GM21360 (cell line): ENCODE measurements around the gene TSEN15.
"Not testable (repeated sequence)": the region's sequence is repeated elsewhere in the genome, so short reads cannot be mapped to it uniquely, and the experiment has no call there.

Experiments used
- ATAC-seq: cut with Tn5 transposase; IDR thresholded peaks from one replicate; pipeline ENCODE4 v1.9.1; 2021; ENCODE audit warnings: mild to moderate bottlenecking, moderate library complexity; ENCODE audit not compliant: unreplicated experiment

Gene TSEN15

DNA sequence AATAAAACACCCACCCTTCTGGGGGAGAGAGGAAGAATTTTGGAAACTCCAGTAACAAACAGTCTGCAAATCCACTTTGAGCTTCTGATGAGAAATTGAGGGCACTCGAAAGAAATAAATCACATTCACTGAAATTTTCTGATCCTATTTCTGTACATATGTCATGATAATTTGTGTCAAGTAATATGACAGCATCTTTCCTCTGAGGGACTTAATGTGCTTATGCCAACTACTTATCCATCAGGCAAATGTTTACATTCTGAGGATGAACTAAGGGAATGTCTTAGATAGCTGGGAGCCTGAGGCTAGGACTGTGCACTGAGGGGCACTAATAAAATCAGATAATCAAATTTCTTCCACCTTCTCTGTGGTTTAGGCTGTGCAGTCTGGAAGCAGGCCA lies 44.5 kb downstream of the TSEN15 start:
- no peak for ATAC-seq

DNA sequence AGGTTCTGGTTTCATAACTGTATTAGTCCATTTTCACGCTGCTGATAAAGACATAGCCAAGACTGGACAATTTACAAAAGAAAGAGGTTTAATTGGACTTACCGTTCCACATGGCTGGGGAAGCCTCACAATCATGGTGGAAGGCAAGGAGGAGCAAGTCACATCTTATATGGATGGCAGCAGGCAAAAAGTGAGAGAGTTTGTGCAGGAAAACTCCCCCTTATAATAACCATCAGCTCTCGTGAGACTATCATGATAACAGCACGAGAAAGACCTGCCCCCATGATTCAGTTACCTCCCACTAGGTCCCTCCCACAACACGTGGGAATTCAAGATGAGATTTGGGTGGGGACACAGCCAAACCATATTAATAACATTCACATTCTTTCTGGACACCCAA lies 45.0 kb downstream of the TSEN15 start:
- ATAC-seq = not testable (repeated sequence)

GRCh38 chr1:184101141-184101540 lies 49.6 kb downstream of the TSEN15 start:
- no peak for ATAC-seq

DNA sequence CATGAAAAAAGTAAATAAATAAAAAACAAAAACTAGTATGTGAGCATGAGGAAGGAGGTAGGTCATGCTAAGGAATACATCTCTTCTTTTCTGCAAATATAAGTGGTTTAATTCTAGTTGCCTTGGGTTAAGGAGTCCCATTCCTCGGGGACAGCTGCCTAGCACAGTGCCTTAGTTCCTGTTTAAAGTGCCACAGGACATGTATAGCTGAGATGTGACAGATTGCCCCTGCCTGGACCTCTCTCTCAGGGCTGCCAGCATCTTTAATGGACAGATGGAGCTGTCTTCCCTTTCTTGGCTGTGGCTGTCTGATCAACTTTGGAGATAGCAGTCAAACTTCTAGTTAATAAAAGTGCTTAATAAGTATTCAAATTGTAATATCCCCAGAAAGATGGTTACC lies 50.0 kb downstream of the TSEN15 start:
- no peak for ATAC-seq

DNA sequence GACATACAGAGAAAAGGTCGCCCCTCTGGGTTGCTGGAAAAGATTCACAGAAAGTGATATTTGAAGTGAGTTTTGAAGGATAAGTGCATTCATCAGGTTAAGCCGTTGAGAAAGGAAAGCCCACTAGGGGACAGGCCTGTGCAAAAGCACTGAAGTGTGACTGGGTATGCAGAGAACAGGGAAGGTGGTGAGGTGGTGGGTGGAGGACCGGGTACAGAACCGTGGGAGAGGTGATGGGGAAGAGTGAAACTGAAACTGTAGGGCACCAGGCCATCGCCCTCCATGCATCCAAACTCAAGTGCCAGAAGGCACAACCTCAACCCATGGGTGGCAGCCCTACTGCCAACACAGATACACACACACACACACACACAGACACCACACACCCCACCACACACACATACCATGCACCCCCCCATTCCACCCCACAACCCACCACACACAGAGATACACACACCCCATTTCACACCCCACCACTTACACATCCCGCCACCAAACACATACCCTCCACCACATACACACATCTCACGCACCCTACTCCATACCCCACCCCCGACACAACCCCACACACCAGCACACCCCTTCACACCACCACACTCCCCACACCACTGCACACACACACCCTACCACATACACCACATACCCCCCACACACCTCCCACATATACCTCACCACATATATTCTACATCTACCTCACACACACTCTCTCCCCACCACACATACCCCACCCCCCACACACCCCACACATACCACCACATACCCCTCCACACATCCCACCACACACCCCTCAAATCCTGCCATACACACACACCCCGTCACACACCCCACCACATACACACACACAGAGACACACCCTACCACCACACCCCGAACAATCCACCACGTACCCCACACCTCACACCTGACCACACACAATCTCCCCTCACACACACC lies 59.0 kb downstream of the TSEN15 start:
- no peak for ATAC-seq

- no peak for ATAC-seq
Measured at GRCh38 chr1:184112176-184112948, 60.8 kb downstream of the TSEN15 start.

GRCh38 chr1:184113251-184113650 lies 61.7 kb downstream of the TSEN15 start:
- no peak for ATAC-seq

- no peak for ATAC-seq
Measured at GRCh38 chr1:184114818-184115398, 63.4 kb downstream of the TSEN15 start.

- no peak for ATAC-seq
Measured at GRCh38 chr1:184116287-184116686, 64.8 kb downstream of the TSEN15 start.

- ATAC-seq = no peak
Measured at GRCh38 chr1:184118046-184118445, 66.5 kb downstream of the TSEN15 start.
